Activated CD4-positive, alpha-beta T cell treated with anti-CD3 and anti-CD28 coated beads, Interleukin-2, amount 50 U/mL, for 48 hours (primary cell): Measurements from ENCODE around the gene SLC2A4RG.

Source experiments
- DNase-seq, 2 experiments: peaks; one replicate each; pipeline ENCODE4 v3.0.0-alpha.2; 2020

The SLC2A4RG gene

GRCh38 chr20:63742381-63743024, 2.9 kb downstream of the SLC2A4RG start:
- DNase-seq = no peak

- no peak for DNase-seq
These were observed 3.8 kb downstream of the SLC2A4RG start for GRCh38 chr20:63743210-63743970.

- no peak for DNase-seq
These were observed 4.6 kb downstream of the SLC2A4RG start for GRCh38 chr20:63744158-63744557.

- no peak for DNase-seq
These were observed 5.2 kb downstream of the SLC2A4RG start for GRCh38 chr20:63744574-63745423.

- DNase-seq = no peak
These were observed 5.8 kb downstream of the SLC2A4RG start for GRCh38 chr20:63745424-63745805.

- DNase-seq = no peak
These were observed 6.6 kb downstream of the SLC2A4RG start for GRCh38 chr20:63745961-63746731.

- no peak for DNase-seq
These were observed 7.3 kb downstream of the SLC2A4RG start for GRCh38 chr20:63746751-63747315.

GRCh38 chr20:63747622-63748069, 8.1 kb downstream of the SLC2A4RG start:
- no peak for DNase-seq

GRCh38 chr20:63748070-63748933, 8.7 kb downstream of the SLC2A4RG start:
- DNase-seq = no peak

- no peak for DNase-seq
These were observed 9.3 kb downstream of the SLC2A4RG start for GRCh38 chr20:63748934-63749270.

- DNase-seq = no peak
These were observed 10.3 kb downstream of the SLC2A4RG start for GRCh38 chr20:63749597-63750508.

- peak; percentile 67 to 71 for DNase-seq
These were observed 11.4 kb downstream of the SLC2A4RG start for GRCh38 chr20:63750807-63751470.

- DNase-seq = peak; percentile 29 to 45
These were observed 12.1 kb downstream of the SLC2A4RG start for GRCh38 chr20:63751471-63752271.

- no peak for DNase-seq
These were observed 13.0 kb downstream of the SLC2A4RG start for GRCh38 chr20:63752411-63753101.

- no peak for DNase-seq
These were observed 13.8 kb downstream of the SLC2A4RG start for GRCh38 chr20:63753381-63753780.

- DNase-seq = no peak
These were observed 14.4 kb downstream of the SLC2A4RG start for GRCh38 chr20:63754008-63754407.

GRCh38 chr20:63755933-63756647, 16.5 kb downstream of the SLC2A4RG start:
- no peak for DNase-seq

GRCh38 chr20:63756648-63756991, 17.0 kb downstream of the SLC2A4RG start:
- DNase-seq = no peak
